ENCODE data around the gene ODAD4.
"Not testable (repeated sequence)": the region's sequence is repeated elsewhere in the genome, so short reads cannot be mapped to it uniquely, and the experiment has no call there.

ODAD4 gene

DNA sequence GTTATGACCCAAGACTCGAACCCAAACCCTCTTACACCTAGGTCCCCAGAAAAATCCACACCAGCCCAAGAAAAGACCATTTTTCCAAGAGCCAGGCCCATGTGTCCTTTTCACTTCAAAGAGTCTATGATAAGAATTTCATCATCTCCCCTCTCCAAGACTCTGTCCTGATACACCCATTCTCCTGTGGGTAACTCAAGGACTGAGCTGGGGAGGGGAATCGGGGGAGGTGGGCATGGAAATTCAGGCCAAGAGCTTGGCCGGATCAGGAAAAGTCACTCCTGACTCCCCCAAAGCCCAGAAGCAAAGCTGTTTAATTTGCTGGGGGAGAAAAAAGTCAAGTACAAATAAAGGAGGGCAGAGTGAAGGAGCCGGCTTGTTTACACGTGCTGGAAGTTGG lies 15.4 kb upstream of the ODAD4 start:
- no peak for DNase-seq

DNA sequence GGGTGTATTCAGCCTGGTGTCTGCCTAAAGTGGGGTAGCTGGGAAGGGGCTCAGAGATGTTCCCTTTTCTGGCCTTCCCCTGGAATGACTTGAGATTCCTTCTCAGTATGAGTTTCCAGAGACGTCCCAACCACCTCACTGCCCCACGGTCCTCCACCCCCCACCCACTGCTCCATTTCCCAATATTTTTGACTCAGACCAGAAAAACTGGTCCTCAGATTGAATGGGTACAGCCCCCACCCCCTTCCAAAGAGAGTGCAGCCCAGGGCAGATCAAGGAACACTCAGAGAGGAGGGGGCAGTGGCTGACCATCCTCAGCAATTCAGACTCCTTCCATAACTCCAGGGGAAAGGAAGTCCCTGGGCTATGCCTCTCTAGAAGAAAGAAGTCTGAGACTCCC lies 14.9 kb upstream of the ODAD4 start:
- DNase-seq = no peak

DNA sequence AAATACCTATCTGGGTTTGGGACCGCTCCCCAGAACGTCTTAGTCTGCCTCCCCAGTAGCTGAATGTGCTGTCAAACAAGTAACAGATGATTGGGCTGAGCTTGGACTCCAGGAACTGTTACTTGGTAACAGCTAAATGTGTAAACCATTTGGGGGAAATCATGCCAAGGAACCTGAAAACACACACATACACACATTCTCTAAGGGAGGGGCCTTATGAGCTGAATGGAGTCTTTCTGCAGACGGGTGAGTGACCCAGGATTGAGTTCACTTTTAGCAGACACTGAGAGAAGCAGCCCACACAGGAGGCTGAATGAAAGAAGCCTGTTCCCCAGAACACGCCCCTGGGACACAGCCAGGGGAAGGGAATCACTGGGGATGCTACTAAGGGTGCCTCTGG lies 13.2 kb upstream of the ODAD4 start:
- DNase-seq = no peak

DNA sequence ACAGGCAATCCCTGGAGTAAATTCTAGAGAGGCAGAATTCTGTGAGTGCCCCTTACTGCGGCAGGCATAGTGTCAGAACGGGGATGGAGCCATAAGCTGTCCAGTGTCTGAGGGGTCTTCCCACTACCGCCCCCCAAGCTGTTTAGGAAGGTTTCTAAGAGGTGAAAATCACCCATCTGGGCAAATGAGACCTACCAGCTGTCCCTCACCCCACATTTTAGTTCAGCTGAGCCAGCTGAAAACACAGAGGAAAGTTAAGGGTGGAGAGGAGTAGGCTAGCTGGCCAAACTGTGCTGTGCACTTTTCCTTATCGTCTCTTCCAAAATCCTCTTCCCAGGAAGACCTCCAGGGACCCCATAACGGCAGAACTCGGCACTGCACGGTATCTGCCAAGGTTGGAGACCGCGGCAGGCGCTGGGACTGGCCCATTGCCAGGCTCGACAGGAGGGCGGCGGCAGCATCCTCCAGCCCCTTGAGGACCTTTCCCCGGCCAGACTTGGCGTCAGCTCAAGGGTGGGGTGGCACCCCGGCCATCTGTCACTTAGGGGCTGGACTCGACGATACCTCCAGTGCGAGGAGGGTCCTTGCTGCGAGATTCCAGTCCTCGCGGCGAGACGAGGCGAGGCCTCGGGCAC lies 12.6 kb upstream of the ODAD4 start:
- DNase-seq = peak; percentile 20

DNA sequence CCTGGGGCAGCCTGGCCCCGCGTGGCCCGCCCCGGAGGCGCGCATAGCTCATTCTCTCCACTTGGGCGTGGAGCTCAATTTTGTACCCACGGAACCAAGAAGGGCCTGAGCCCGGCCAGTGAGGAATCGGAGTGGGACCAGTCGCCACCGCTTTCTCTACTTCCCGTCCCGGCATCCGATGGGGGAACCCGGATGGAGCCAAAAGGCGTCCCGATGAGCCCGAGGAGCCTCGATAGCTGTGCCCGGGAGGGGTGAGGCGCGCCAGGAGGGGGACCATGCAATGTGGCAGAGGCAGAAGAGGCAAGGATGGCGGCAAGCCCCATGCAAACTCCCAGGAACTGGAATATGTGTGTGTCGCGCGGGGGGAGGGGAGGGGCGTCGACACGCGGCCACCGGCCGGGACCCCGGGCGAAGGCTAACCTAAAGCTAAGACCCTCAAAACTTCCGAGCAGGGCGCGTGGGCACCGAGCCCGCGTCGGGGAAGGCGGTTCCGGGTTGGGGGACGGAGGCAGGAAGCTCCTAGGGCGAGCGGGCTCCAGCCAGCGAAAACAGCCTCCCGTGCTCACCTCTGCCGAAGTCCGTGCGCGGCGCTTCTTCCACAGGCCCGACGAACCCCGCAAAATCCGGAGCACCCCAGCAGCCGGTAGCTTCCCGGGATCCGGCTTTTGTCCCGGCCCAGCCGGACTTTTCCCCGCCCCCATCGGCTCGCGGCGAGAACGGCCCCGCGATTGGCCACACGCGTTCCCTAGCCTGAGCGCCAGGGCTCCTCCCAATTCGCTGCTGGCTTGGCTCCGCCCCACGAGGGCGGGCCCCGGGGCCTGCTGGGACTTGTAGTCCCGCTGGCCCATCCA lies 11.9 kb upstream of the ODAD4 start, which contains the start of gene ACLY:
ACLY (minus strand) TSS at position 638 of the 851 bp plus-strand sequence. CDS start 5,078 bp downstream, outside the sequence.
- peak; percentile 94 for DNase-seq

DNA sequence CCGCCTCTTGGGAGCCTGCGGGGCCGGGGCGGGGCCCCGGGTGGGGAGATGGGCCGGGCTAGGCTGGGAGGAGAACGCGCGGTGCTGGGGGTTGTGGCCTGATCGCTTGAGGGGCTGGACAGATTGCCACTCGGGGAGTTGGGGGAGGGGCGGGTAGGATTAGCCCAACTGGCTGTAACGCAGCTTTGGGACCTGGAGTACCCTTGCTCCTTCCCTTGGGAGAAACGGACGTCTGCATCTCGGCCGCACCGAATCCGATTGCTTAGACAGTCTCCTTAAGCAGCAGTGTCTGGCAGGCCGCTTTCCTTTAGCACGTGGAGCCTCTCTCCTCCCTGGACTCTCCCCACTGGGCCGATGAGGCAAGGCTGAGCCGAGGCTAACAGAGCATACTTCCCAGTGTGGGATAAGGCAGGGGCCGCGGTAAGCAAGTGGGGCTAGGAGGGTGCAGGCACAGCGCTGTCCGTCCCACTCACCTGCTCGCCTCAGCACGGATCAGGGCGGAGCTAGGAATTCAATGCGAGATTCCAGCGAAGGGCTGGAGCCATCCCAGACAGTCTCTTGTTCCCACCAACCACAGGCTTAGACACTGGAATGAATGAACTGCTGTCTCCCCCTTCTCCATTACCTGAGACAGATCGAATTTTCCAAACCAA lies 11.1 kb upstream of the ODAD4 start:
- DNase-seq = no peak

DNA sequence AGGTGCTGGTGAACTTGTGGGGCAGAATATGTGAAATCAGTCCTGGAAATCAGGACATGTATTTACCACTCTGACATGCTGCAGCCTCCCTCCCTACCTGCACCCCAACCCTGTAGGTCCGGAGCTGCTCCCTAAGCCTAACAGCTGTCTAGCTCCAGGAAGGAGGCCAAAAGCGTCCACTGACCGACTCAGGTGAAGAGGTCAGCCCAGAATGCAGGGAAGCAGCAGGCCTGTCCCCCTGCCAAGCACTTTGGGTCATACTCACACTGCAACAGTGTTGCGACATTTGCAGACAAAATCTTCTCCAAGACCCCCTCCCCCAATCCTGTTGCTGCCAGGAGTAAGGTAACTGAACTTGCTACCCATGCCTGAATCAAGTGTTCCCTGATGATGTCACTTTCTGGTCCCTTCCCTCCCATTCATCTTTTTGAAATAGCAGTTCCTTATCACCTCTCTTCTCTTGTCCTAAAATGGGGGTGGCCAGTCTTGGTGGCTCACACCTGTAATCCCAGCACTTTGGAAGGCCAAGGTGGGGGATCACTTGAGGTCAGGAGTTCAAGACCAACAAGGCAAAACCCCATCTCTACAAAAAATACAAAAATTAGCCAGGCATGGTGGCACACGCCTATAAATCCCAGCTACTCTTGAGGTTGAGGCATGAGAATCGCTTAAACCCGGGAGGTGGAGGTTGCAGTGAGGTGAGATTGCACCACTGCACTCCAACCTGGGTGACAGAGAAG lies 10.4 kb upstream of the ODAD4 start:
- DNase-seq = no peak

DNA sequence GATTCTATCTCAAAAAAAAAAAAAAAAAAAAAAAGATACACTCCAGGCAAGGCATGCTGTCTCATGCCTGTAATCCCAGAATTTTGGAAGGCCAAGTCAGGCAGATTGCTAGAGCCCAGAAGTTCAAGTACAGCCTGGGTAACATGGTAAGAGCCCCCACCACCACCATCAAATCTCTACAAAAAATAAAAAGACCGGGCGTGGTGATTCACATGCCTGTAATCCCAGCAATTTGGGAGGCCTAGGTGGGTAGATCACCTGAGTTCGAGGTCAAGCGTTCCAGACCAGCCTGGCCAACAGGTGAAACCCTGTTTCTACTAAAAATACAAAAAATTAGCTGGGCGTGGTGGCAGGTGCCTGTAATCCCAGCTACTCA lies 9.8 kb upstream of the ODAD4 start:
- DNase-seq = no peak

DNA sequence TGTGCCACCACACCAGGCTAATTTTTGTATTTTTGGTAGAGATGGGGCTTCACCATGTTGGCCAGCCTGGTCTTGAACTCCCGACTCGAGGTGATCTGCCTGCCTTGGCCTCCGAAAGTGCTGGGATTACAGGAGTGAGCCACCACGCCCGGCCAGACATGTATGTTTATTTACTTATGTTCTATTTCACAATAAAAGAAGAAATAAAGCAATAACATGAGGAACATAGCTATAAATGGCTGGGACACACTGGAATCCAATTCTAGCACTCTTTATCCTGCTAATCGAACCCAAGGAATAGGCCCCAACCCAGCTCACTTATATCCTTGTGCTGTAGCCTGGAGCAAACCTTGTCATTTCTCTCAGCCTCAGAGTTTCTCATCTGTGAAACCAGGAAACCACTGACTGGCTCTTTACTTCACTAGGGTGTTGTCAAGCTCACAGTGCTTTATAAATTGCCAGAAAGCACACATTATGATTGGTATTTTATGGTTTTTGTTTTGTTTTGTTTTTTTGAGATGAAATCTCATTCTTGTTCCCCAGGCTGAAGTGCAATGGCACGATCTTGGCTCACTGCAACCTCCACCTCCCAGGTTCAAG lies 4.3 kb upstream of the ODAD4 start:
- DNase-seq = no peak

DNA sequence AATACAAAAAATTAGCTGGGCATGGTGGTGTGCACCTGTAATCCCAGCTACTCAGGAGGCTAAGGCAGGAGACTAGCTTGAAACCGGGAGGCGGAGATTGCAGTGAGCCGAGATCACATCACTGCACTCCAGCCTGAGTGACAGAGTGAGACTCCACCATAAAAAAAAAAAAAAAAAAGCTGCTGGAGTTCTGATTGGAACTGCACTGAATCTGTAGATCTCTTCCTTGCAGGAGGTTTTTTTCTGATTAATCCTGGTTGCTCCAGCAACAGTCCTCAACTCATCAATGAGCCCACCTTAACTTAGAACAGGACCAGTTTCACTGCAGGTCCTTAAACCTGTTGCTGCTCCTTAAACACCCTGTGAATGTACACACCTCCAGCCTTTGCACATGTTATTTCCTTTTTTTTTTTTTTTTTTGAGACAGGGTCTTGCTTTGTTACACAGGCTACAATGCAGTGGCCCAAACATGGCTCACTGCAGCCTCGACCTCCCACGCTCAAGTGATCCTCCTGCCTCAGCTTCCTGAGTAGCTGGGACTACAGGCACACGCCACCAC lies 1.6 kb upstream of the ODAD4 start:
- DNase-seq = no peak

DNA sequence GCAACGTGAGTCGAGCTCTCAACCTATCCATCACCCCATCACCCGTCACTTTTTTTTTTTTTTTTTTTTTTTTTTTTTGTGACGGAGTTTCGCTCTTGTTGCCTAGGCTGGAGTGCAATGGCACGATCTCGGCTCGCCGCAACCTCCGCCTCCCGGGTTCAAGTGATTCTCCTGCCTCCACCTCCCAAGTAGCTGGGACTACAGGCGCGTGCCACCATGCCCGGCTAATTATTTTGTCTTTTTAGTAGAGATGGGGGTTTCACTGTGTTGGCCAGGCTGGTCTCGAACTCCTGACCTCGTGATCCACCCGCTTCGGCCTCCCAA lies 378 bp downstream of the ODAD4 start:
- not testable (repeated sequence) for DNase-seq

DNA sequence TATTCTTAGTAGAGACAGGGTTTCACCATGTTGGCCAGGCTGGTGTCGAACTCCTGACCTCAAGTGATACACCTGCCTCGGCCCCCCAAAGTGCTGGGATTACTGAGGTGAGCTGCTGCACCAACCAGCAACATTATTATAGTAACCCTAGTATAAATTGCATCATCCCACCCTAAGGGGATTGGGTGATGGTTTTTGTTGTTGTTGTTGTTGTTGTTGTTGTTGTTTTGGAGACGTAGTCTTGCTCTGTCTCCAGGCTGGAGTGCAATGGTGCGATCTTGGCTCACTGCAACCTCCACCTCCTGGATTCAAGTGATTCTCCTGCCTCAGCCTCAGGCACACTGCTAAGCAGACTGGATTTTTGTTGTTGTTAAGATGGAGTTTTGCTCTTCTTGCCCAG lies 1.3 kb downstream of the ODAD4 start:
- DNase-seq = not testable (repeated sequence)

DNA sequence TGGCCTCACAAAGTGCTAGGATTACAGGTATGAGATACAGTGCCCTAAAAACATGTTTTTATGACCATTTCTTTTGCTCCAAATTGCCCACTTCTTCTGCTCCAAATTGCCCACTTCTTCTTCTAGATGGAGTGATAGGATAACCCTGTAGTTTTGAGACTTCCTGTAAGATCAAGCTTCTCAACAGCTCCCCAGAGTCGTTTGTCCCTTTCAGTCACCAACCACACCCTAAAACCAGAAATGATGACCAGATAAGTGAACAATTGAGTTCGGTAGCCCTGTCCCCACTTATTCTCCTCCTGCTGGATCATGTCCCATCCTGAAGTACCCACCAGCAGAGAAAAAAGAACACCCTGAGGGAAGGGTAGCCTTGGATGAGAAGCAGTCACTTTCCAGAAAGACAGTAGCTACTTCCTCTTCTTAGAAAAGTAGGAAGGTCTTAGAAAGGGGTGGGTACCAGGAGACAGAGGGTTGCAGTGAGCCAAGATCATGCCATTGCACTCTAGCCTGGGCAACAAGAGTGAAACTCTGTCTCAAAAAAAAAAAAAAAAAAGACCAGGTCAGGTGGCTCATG lies 2.5 kb downstream of the ODAD4 start:
- DNase-seq = no peak

DNA sequence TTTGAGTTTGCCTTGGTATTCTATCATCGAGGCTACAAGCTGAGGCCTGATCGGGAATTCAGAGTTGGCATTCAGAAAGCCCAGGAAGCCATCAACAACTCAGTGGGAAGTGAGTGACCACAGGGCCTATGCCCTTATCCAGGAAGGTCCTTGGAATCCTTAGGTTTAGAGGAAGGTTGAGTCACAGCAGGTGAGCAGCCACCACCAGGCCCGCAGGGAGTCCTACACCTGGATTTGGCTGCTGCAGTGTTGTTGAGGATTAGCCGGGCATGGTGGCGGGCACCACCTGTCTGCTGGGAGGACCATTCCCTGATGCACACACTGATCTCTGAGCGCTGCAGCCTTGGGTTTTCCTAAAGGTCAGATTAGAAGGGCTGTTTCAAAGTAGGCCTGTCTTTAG lies 5.2 kb downstream of the ODAD4 start:
- no peak for DNase-seq

DNA sequence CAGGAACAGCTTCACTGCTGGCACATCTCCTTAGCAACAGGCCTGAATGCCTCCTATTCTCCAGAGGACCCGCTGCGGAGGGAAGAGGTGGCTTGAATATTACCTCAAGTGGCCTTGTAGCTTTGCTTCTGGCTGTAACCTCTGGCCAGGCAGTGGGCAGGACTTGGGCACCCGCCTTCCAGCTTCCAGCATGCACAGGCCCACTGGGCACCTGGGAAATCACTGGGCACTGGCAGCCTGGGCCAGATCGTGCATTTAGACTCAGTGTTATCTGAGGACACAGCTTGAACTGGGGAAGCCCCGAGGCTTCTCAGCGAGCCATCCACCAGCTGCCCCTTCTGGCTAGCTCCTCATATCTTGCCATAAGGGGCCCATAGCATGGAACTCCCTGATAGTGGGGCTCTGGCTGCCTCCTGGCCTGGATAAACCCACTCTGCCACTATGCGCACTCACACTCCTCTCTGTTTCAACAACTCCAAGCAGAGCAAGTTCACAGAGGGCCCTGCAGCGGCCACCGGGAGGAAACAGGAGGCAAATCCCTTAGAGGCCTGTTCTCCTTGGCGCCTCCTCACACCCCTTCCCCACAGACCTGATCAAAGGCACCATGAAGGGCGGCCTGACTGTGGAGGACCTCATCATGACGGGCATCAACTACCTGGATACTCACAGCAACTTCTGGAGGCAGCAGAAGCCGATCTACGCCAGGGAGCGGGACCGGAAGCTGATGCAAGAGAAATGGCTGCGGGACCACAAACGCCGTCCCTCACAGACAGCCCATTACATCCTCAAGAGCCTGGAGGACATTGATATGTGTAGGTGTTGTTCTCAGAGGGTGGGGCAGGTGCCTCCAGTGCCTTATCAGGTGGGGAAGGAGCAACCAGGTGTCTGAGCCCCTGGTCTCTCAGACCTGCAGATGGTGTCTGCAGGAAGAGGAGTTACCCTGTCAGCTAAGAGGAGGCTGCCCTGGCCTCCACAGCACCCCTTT lies 7.8 kb downstream of the ODAD4 start:
- DNase-seq = no peak

DNA sequence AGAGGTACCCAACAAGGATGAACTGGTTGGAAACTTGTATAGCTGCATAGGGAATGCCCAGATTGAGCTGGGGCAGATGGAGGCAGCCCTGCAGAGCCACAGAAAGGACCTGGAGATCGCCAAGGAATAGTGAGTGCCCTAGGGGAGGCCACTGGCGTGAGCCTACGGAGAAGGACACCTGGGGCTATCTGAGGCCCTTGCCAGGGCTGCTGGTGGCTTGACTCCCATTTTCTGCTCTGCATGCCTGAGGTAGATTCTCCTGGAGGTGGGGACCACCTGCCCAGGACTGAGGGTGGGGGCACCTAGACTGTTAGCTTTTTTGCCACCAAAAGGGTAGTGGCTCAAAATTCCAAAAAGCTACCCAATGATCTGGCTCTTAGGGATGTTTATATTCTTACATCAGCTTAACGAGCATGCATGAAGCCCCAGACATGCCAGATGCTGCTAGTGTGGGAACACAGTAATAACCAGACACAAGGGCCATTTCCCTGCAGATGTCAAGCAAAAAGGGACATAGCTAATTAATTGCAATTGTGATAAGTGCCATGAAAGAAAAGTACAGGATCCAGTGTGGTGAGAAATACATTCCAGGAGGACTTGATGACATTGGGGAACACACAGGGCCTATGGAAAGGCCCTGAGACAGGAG lies 8.8 kb downstream of the ODAD4 start:
- DNase-seq = no peak

DNA sequence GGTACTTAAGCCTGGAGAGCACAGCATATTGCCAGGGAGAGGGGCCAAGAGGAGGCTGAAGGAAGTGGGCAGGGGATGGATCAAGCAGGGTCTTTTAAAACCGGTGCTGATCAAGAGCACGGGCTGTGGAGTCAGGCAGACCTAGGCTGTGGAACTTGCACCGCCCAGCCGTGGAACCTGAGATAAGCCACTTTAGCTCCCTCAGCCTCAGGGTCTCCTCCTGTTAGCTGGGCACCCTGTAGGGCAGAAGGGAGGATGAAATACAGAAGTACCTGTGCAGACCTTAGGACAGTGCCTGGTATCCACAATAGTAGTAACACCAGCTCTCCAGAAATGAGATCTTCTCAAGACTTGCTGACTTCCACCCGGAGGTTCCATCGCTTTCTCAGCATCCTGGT lies 9.3 kb downstream of the ODAD4 start:
- DNase-seq = no peak

DNA sequence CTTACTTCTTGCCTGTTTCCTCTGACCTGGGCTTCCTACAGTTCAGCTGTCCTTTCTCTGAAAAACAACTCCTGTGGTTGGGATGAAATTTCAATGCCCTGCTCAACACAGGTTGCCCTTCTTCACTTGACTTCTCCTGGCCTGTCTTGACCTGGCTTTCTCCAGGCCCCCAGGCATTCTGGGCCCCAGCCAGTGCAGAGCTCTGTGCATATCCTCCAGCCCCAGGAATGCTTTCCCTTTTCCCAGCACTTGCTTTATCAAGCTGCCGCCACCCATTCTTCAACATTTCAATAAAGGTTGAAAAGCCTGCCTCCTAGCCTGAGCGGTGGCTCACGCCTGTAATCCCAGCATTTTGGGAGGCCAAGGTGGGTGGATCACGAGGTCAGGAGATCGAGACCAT lies 10.8 kb downstream of the ODAD4 start:
- no peak for DNase-seq

DNA sequence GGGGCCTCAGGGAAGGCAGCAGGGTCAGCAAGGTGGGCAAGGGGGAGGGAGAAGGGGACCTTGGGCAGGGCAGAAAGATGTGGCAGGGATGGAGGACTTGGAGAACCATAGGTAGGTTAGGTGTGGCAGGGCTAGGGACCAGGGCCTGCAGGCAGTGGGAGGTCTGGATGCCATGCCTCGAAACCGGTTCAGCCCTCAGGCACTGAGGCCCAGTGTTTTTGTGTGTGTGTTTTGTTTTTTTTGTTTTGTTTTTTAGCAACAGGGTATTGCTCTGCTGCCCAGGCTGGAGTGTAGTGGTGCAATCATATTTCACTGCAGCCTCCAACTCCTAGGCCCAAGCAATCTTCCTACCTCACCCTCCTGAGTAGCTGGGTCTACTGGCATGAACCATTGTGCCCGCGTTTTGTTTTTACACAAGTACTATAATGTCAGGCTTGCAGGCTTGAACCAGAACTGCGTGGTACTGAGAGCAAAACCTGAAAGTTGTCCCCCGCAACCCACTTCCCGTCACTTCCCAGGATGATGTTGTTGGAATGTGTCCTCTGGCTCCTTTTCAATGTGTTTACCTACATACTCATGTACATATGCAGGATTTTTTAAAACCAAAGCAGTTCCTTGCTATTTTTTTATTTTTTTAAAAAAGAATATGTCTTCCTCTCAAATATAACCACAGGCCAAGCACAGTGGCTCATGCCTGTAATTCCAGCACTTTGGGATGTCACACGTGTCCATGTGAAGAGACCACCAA lies 12.4 kb downstream of the ODAD4 start:
- DNase-seq = no peak

DNA sequence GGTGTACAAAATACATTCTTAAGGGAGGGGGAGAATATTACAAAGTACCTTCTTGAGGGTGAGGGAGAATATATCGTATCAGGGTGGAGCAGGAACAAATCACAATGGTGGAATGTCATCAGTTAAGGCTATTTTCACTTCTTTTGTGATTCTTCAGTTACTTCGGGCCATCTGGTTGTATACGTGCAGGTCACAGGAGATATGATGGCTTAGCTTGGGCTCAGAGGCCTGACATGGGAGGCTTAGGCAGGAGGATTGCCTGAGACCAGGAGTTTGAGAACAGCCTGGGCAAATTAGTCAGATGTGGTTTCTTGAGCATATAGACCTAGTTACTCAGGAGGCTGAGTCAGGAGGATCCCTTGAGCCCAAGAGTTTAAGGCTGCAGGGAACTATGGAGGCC lies 13.1 kb downstream of the ODAD4 start:
- DNase-seq = no peak
